GM12892 (cell line): ENCODE results near the gene MACC1.

ENCODE experiments used
- POLR2A ChIP-seq: IDR thresholded peaks from 2 replicates; pipeline ENCODE4 v1.6.1; 2011; ENCODE audit warnings: low read depth, low read length, control low read depth
- POLR2AphosphoS5 ChIP-seq: IDR thresholded peaks from 2 replicates; pipeline ENCODE4 v1.6.1; 2011; ENCODE audit warnings: low read depth, low read length, control low read depth

GRCh38 chr7:20225384-20225783, 8.2 kb upstream of the MACC1 start:
- no peak for TF ChIP-seq POLR2A
- TF ChIP-seq POLR2AphosphoS5: no peak
